GM12892 (cell line): ENCODE measurements around the gene PPP3CA.

Experiments used
- POLR2A ChIP-seq: IDR thresholded peaks from 2 replicates; pipeline ENCODE4 v1.6.1; 2011; ENCODE audit warnings: low read depth, low read length, control low read depth
- POLR2AphosphoS5 ChIP-seq: IDR thresholded peaks from 2 replicates; pipeline ENCODE4 v1.6.1; 2011; ENCODE audit warnings: low read depth, low read length, control low read depth
- TAF1 ChIP-seq: IDR thresholded peaks from 2 replicates; pipeline ENCODE4 v1.6.1; 2011; ENCODE audit warnings: low read depth, mild to moderate bottlenecking, control low read depth, low read length, borderline replicate concordance

DNA sequence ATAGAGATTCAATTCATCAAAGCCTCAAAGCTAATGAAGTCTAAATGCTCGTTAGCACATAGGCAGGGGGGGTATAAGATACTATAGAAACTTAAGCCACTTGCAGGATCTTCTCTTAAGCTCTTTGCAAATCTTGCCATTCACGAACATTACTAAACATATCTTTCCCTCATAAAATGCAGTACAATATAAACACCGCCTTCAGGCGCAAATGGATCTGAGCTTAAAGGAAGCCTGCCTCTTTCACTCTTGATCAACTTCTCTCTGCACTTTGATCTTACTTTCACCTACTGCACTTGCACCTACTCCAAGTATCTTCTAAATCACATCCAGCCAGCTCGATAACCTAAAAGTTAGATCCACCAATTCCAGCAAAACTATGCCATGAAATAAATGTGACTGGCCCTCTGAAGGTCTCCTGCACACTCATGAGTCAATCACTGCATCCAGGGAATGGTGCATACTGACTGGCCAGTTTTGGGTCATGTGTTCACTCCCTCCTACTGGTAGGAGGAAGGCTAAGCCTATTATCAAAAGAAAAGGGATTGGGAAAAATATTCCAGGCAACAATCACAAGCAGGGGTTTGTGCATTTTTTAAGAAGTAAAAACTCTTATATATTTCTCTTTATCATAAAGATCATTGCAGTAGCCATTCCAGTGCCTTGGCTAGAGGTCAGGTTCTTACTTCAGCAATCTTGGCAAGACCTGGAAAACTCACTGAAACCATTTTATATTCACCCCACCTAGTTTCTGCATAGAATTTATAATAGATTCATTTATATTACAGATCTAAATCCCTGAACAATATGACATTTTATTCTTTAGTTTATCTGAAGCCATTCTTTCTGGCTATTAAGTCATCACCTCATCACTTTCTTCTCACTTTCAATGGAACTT is 222.0 kb downstream of the PPP3CA start:
- TF ChIP-seq POLR2A (no peak), POLR2AphosphoS5 (no peak), TAF1 (no peak)
